HEK293 (cell line): ENCODE results near the gene NFE2L3.

Experiments
- CTCF ChIA-PET: fragments of 350-600 bp; formaldehyde crosslinking; extraction: SDS; loops from one replicate; lab custom pipeline; 2021; ENCODE audit warnings: antibody characterized with exemption; lab: Yijun Ruan, JAX
- POLR2A ChIA-PET: fragments of 300-600 bp; formaldehyde crosslinking; extraction: SDS; loops from one replicate; lab custom pipeline; 2020; ENCODE audit warnings: antibody characterized with exemption, inconsistent platforms; lab: Yijun Ruan, JAX
- H3K27ac ChIP-seq: fragments of 200-500 bp; sonication (Bioruptor generic); 2 replicates; pipeline ENCODE4 v1.5.1; 2014; ENCODE audit warnings: low read depth, low read length, control low read depth, inconsistent platforms; ENCODE audit errors: extremely low read depth
- H3K36me3 ChIP-seq, 2 experiments: fragments of 200-500 bp in 1 of 2; sonication (Bioruptor generic) in 1 of 2; 1 replicate in 1 of 2; 2 replicates in 1 of 2; pipeline ENCODE4 v1.5.1; 2014 to 2017; ENCODE audit warnings: inconsistent platforms in 2 of 2, low read length in 2 of 2; ENCODE audit not compliant: control insufficient read depth in 2 of 2, insufficient read depth in 1 of 2
- H3K4me1 ChIP-seq: fragments of 200-500 bp; sonication (Bioruptor generic); 2 replicates; pipeline ENCODE4 v1.5.1; 2014; ENCODE audit warnings: mild to moderate bottlenecking, low read length, inconsistent platforms; ENCODE audit not compliant: control insufficient read depth, insufficient read depth
- H3K4me3 ChIP-seq: 2 replicates; pipeline ENCODE4 v1.5.1; 2011; ENCODE audit warnings: low read depth, mild to moderate bottlenecking, control low read depth, low read length, moderate library complexity
- H3K9me3 ChIP-seq: fragments of 200-500 bp; sonication (Bioruptor generic); 2 replicates; pipeline ENCODE4 v1.5.1; 2014; ENCODE audit warnings: low read depth, low read length, inconsistent platforms; ENCODE audit not compliant: control insufficient read depth, insufficient read depth
- CTCF ChIP-seq: fragments of 450-650 bp; formaldehyde crosslinking; IDR thresholded peaks from 2 replicates; pipeline ENCODE4 v1.5.1; 2016; ENCODE audit warnings: missing biosample characterization, missing genetic modification characterization
- PATZ1 ChIP-seq: fragments of 450-650 bp; formaldehyde crosslinking; IDR thresholded peaks from 2 replicates; pipeline ENCODE4 v1.5.1; 2016; ENCODE audit warnings: missing biosample characterization, missing genetic modification characterization
- TCF7L2 ChIP-seq: IDR thresholded peaks from 2 replicates; pipeline ENCODE4 v1.6.1; 2011; ENCODE audit warnings: low read depth, mild to moderate bottlenecking, inconsistent platforms, low read length, moderate library complexity, borderline replicate concordance
- ZBTB26 ChIP-seq: fragments of 450-650 bp; formaldehyde crosslinking; optimal IDR thresholded peaks from 2 replicates; pipeline ENCODE3; 2016; ENCODE audit warnings: missing biosample characterization, mild to moderate bottlenecking, missing genetic modification characterization
- ZBTB7A ChIP-seq: fragments of 450-650 bp; formaldehyde crosslinking; IDR thresholded peaks from 2 replicates; pipeline ENCODE4 v1.5.1; 2016; ENCODE audit warnings: low read depth, missing biosample characterization, missing genetic modification characterization
- ZNF121 ChIP-seq: fragments of 450-650 bp; formaldehyde crosslinking; IDR thresholded peaks from 2 replicates; pipeline ENCODE4 v1.5.1; 2016; ENCODE audit warnings: missing biosample characterization, missing genetic modification characterization
- ZNF169 ChIP-seq: fragments of 450-650 bp; formaldehyde crosslinking; IDR thresholded peaks from 2 replicates; pipeline ENCODE4 v1.5.1; 2016; ENCODE audit warnings: missing biosample characterization, missing genetic modification characterization
- ZNF18 ChIP-seq: fragments of 450-650 bp; formaldehyde crosslinking; IDR thresholded peaks from 2 replicates; pipeline ENCODE4 v1.5.1; 2016; ENCODE audit warnings: missing biosample characterization, missing genetic modification characterization
- ZNF211 ChIP-seq: fragments of 450-650 bp; formaldehyde crosslinking; IDR thresholded peaks from 2 replicates; pipeline ENCODE4 v1.5.1; 2016; ENCODE audit warnings: low read depth, missing biosample characterization, missing genetic modification characterization
- ZNF350 ChIP-seq: fragments of 450-650 bp; formaldehyde crosslinking; IDR thresholded peaks from 2 replicates; pipeline ENCODE4 v1.5.0; 2017; ENCODE audit warnings: missing biosample characterization, mild to moderate bottlenecking, missing genetic modification characterization
- ZNF37A ChIP-seq: fragments of 450-650 bp; IDR thresholded peaks from 2 replicates; pipeline ENCODE4 v1.5.1; 2018; ENCODE audit warnings: missing biosample characterization, missing genetic modification characterization
- ZNF501 ChIP-seq: fragments of 450-650 bp; formaldehyde crosslinking; IDR thresholded peaks from 2 replicates; pipeline ENCODE4 v1.5.1; 2016; ENCODE audit warnings: missing biosample characterization, missing genetic modification characterization
- ZNF76 ChIP-seq: fragments of 450-650 bp; formaldehyde crosslinking; IDR thresholded peaks from 2 replicates; pipeline ENCODE4; 2016; ENCODE audit warnings: low read depth, missing biosample characterization, missing genetic modification characterization, borderline replicate concordance
- ZSCAN5A ChIP-seq: fragments of 450-650 bp; formaldehyde crosslinking; IDR thresholded peaks from 2 replicates; pipeline ENCODE4 v1.5.1; 2016; ENCODE audit warnings: missing biosample characterization, missing genetic modification characterization

The NFE2L3 gene

GRCh38 chr7:26115650-26116049 is 36.3 kb upstream of the NFE2L3 start (continued):
- no peak for TF ChIP-seq TCF7L2
- no peak for TF ChIP-seq ZNF18 (tag by site-specific recombination)
- TF ChIP-seq ZNF37A (tag by site-specific recombination), result no peak
- TF ChIP-seq ZNF211 (tag by site-specific recombination), result no peak
- no peak for TF ChIP-seq ZSCAN5A (tag by site-specific recombination)
- TF ChIP-seq ZNF350 (tag by site-specific recombination), result no peak
- no peak for TF ChIP-seq ZBTB26 (tag by site-specific recombination)
- TF ChIP-seq ZNF501 (tag by site-specific recombination), result no peak
- TF ChIP-seq ZBTB7A, result no peak
- TF ChIP-seq ZNF76 (tag by site-specific recombination), result no peak

GRCh38 chr7:26117142-26117807 is 34.7 kb upstream of the NFE2L3 start:
- CTCF ChIA-PET, result interaction anchor here (0.6 to 1.3 kb wide), 4 partner anchors 9 to 223 kb away, joined by 3 to 6 read pairs (median 4); no protein-coding TSS in a partner anchor
- TF ChIP-seq ZNF169 (tag by site-specific recombination) (no peak), CTCF (0 out of 2 replicates have a peak, but pooled peaks have one; percentile 9)
- TF ChIP-seq, all 188 proteins: peak for 1
- no peaks in the 10 kb centered on the region for H3K9me3 ChIP-seq
- no peaks in the 10 kb centered on the region for H3K36me3 ChIP-seq
- no peak overlapping the region for H3K4me3 ChIP-seq
- H3K4me1 ChIP-seq, result no peaks in the 10 kb centered on the region
- POLR2A ChIA-PET, result no interaction called here
- no peak overlapping the region for H3K27ac ChIP-seq

- H3K4me1 ChIP-seq, result no peaks in the 10 kb centered on the region
- TF ChIP-seq ZNF121 (peak; percentile 72), PATZ1 (no peak)
- TF ChIP-seq, all 188 proteins: peak for 1
- ChIA-PET CTCF (interaction anchor here (0.6 to 1.3 kb wide), 6 partner anchors 8 to 223 kb away, joined by 3 to 6 read pairs (median 3); no protein-coding TSS in a partner anchor), POLR2A (no interaction called here)
- Histone ChIP-seq H3K4me3 (no peak overlapping the region), H3K9me3 (no peaks in the 10 kb centered on the region), H3K36me3 (no peaks in the 10 kb centered on the region), H3K27ac (no peak overlapping the region)
Measured at GRCh38 chr7:26117970-26118369, 34.0 kb upstream of the NFE2L3 start.
